SKM-1 (cell line): Measurements from ENCODE around the gene MRPS16.
A peak's percentile ranks its signal among the peaks of the same experiment; 100 is the strongest.
"Not testable (repeated sequence)": the region's sequence is repeated elsewhere in the genome, so short reads cannot be mapped to it uniquely, and the experiment has no call there.

Experiments
- DNase-seq: peaks from one replicate; lab custom pipeline; 2025; ENCODE audit not compliant: unreplicated experiment; lab: John Stamatoyannopoulos, UW

MRPS16 gene

DNA sequence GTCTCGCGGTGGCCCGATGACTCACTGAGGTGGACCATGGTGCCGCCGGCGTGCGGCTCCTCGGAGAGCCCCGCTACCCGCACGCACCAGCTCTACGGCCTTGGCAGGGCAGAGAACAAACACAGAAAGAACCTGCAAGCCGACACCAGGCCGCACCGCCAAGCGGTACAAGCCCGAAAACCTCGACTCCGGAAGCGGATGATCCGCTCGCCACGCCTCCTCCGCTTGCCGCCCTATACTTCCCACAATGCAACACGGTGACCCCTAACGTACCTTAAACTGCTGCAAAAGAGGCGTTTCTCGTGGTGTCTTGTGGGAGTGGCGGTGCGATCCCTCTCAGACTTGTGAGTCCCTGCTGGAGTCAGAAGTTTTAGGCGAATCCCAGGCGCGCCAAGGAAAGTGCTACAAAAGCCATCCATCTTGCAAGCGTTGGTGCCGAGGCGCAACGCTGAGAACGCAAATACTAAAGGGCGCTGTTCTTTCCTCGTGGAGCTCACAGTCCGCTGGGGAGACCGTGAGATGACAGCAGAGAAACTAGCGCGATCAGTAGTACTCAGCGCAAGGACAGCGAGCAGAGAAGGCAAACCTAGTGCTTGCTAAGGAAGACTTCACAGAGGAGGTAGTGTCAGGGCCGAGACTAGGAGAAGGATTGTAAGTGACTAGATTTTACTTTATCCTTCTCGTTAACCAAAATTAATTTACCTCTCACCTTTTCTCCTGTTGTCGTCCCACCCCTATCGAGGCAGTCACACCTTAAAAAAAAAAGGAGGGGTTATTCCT, at the start of gene MRPS16:
Gene MRPS16, minus strand, starts transcription at position 200 of the 780 bp plus-strand sequence. Its CDS starts 162 bp downstream, at position 38.
- DNase-seq = peak; percentile 97

DNA sequence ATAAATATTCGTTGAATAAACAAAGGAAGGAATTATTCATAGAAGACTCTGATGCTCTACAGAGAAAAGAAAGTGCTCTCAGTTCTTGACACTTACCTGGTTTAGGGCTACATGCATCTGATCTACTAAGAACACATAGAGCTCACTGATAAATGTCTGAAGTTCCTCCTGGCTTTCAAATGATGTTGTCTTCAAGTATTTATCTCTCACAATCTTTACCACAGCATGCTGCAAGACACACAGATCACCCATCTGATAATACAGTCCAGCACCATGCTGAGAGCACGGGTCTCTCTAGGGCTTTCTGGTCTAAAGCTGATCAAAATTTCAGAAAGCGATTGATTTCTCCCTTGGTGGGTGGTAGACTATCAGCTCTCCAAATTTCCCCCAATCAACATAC, 44.5 kb upstream of the MRPS16 start:
- DNase-seq = no peak

DNA sequence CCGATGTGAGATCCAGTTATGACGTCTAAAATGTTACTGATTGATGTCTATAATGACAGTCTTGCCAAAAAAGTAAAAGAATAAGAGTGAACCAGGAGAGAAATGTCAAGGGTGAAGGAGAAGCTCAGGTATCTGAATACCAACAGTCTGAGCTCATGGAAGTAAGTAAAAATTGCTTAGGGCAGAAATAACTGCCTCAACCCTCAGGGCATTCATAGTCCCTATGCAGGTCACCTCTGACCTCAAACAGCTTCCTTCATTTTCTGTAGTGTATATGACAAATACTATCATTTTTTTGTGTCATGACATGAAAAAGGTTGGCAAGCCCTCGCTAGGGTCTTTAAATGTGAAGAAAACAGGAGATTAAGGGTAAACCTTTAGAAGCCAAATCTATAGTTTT, 41.0 kb upstream of the MRPS16 start:
- DNase-seq = no peak

DNA sequence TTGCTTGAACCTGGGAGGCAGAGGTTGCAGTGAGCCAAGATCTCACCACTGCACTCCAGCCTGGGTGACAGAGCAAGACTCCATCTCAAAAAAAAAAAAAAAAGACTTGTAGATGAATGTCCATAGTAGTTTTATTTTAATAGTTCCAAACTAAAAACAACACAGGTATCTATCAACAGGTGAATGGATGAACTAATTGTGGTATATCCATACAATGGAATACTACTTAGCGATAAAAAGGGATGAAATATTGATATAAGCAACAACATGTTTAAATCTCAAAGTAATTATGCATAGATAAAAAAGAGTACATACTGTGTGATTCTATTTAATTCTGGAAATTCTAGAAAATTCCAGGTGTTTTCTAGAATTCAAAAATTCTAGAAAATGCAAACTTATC, 37.5 kb upstream of the MRPS16 start:
- DNase-seq = no peak

DNA sequence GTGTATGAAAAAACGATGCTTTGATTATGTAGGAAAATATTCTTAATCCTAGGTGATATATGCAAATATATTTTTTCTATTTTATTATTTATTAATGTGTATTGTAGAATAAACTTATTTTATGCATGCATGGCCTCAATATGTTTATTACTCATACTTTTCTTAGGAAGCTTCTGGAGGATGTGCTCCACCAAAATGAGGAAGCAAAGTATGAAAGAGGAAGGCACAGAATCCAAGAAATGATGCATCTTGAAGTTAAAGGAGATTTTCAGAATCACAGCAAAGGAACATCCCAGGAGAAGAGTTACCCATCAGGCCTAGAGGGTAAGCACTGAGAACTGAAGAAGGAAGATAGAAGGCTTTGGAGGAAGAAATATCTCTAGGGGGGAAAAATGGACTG, 35.0 kb upstream of the MRPS16 start:
- DNase-seq = peak; percentile 19

DNA sequence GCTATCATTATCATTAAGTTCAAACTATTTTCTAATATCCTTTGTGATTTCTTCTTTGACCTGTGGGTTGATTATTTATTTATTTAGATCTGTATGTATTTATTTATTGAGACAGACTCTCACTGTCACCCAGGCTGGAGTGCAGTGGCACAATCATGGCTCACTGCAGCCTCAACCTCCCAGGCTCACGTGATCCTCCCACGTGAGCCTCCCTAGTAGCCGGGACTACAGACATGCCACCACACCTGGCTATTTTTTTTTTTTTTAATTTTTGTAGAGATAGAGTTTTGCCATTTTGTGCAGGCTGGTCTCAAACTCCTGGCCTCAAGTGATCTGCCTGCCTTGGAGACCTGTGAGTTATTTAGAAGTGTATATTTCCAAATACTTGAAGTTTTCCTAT, 28.7 kb upstream of the MRPS16 start:
- no peak for DNase-seq

DNA sequence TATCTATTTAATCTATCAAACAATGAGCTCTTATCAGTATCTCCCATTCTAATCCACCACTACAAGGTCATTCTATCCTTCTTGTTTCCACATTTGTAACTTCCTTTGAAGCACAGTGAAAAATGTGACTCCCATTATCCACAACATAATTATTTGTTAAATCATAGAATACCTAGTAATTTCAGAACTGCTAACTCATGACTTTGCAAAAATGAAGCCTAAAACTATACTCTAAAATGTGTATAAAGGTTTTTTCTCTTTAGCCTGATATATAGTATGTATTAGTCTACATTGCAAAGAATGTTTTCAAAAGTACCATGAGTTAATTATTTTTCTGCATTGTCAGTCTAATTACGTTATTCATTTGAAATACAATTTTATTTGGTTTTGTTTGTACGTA, 12.0 kb upstream of the MRPS16 start:
- DNase-seq = no peak

DNA sequence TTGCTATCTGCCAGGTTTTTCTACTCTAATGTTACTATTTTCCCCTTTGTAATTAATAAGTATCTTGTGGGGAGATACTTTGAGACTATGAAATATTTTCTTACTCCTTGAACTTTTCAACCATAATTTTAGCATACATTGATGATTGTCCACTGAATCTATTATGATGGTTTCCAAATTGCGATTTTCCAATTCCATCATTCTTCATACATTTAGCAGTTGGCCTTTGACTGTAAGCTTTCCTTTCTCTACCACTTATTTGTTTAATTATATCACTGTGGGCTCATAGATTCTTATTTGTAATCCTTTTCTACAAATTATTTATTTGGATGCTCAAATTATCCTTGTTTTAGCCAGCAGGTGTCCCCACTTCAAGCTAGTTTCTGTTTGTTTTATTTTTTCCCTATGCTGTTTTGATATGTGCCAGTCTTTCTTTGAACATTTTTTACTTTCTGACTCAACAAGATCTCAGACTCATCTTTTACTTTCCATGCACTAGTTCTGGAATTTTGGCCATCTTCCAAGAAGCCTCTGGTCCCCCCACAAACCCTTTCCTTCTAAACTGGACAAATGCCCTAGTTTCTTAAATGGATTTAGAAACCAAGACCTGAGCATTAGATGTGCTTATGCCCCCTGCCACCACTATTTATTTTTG, 11.4 kb upstream of the MRPS16 start:
- DNase-seq = no peak

DNA sequence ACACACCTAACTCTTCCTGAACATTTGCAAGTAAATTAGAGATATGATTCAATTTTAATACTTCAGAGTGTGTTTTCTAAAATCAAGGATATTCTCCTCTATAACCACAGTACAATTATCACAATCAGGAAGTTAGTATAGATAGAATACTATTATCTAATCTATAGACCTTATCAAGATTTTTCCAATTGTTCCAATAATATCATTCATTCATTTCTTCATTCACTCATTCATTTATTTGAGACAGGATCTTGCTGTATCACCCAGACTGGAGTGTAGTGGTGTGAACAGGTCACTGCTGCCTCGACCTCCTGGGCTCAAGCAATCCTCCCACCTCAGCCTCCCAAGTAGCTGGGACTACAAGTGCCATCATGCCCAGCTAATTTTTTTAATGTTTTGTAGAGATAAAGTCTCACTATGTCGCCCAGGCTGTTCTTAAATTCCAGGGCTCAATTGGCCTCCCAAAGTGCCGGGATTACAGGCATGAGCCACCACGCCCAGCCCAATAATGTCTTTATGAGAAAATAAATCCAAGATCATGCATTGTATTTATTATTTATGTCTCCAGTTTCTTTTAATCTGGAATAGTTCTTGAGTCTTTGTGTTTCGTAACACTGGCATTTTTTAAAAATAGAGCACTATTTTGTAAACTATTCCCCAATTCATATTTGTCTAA, 10.6 kb upstream of the MRPS16 start:
- no peak for DNase-seq

DNA sequence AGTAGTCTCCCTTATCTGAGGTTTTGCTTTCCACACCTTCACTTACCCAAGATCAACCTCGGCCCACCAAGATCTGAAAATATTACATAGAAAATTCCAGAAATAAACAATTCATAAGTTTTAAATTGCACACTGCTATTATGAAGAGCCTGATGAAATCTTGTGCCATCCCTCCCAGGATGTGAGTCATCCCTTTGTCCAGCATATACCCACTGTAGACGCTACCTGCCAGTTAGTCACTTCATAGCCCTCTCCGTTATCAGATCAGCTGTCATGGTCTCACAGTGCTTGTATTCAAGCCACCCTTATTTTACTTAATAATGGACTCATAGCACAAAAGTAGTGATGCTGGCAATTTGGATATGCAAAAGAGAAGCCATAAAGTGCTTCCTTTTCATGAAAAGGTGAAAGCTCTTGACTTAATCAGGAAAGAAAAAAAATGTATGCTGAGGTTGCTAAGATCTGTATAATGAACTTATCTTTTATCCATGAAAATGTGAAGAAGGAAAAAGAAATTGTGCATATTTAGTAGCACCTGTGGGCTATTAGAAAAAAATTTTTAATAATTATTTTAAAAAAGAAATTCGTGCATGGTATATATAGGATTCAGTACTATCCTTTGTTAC, 9.8 kb upstream of the MRPS16 start:
- DNase-seq = no peak

DNA sequence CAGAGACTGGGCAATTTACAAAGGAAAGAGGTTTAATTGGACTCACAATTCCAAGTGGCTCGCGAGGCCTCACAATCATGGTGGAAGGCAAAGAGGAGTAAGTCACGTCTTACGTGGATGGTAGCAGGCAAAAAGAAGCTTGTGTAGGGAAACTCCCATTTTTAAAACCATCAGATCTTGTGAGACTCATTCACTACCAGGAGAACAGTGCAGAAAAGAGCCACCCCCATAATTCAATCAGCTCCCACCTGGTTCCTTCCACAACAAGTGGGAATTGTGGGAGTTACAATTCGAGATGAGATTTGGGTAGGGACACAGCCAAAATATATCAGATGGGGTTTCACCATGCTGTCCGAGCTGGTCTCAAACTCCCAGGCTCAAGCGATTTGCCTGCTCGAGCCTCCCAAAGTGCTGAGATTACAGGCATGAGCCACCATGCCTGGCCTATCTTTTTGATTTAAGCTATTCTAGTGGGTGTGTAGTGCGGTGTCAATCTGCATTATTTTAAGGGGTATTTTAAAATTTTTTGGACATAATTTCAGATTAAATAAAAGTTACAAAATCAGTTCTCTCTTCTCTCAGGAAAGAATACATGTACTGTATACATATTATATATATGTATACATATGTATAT, 9.0 kb upstream of the MRPS16 start:
- no peak for DNase-seq

DNA sequence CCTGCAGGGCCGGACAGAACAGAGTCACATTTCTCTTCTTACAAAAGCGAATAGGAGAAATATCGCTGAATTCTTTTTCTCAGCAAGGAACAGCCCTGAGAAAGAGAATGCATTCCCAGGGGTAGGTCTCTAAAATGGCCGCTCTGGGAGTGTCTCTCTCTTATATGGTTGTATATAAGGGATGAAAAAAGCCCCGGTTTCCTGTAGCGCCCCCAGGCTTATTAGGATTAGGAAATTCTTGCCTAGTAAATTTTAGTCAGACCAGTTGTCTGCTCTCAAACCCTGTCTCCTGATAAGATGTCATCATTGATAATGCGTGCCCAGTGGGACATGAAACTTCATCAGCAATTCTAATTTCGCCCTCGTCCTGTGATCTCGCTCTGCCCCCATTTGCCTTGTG, 6.2 kb upstream of the MRPS16 start:
- DNase-seq = not testable (repeated sequence)

DNA sequence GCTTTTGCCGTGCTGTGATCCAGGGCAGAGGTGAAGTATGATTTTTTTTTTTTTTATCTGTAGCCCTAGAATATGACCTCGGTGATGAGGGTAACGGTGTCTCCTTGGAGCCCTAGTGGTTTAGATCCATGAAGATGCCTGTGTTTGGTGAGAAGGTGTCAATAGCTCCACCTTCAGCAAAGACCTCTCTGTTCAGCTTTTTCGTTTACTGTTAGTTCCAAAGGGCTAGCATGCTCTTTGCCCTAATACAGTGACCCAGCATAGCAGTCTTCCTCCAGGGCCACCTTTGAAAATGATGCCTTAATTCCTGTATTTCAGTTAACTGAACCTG, 746 bp upstream of the MRPS16 start:
- DNase-seq = no peak

DNA sequence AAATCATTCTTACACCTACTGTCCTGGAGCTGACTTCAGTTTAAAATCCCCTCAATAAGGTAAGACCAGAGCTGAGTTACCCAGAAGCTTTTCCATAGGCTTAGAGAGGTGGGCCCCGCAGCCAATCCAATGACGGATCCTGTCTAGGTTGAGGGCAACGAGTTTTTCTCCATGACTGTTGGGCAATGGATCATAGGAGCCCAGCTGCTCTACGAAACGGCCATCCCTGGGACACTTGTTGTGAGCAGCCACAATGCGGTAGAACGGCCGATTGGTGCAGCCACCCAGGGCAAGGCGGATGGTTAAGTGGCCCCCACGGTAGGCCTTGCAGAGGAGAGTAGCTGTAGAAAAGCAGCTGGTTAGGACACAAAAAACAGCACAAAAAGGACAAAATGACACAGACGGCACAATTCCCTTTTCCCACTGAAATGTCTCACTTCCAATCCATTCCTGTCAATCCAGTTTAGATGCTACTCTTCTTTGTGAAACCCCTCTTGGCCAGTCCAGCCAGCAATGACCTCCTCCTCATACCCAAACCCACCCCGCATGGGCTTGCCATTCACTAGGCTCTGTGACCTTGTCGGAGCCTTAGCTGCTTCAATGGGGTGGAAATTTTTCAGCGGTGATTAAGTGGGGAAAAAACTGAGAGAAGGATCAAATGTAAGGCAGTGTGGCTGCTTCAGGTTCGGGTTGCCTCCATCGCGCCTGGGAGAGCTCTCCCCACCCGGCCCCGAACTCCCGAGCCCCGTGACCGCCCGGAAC, 580 bp downstream of the MRPS16 start:
- no peak for DNase-seq

DNA sequence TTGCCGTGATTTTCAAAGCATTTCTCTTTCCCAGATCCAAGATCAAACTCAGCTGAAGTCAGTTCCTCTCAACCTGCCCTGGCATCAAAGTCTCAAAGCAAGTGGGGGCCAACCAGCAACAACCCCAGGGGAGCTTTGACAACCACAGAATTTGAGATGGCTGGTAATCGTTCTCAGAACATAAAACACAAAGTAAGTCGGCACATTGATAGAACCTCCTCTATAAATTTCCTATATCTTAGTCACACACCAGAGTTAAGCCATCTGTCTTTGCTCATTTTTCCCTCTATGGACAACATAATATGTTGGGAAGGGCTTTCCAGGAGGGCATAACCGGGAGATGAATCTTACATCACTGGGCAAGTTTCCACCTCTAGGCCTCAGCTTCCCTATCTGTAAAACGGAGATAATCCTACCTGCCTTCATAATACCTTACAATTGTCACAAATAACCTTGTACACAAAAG, 4.2 kb downstream of the MRPS16 start:
- DNase-seq = no peak

DNA sequence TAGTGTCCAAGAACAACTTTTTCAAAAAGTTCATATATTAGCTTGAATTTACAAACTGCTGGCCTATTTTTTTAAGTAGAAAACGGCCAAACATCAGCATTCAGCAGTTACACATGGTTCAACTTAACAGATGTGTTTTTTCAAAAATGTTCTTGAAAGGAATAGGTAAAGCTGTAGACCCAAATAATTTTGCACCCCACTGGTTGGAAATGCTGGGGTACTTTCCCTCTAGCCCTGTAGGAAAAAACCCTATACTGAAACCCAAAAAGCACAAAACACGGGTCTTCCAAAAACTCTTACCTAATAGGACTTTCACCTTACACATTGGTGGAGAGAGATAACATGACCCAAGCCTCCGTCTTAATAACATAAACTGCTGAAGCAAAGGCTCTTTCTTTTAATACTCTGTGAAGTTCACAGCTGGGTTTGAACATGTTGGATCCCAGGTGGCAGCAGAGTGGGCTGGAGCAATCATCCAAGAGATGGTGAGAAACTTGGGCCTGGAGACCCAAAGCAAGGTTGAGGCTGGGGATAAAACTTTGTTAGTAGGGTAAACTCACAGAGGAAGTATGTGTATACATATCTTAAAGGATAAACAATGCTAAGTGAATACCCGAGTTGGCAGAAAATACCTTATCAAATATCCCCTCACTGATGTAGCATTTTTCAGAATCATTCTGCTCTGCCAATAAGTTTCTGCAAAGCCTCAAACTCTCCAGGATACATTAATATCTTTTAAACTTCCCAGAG, 4.8 kb downstream of the MRPS16 start:
- DNase-seq = no peak

DNA sequence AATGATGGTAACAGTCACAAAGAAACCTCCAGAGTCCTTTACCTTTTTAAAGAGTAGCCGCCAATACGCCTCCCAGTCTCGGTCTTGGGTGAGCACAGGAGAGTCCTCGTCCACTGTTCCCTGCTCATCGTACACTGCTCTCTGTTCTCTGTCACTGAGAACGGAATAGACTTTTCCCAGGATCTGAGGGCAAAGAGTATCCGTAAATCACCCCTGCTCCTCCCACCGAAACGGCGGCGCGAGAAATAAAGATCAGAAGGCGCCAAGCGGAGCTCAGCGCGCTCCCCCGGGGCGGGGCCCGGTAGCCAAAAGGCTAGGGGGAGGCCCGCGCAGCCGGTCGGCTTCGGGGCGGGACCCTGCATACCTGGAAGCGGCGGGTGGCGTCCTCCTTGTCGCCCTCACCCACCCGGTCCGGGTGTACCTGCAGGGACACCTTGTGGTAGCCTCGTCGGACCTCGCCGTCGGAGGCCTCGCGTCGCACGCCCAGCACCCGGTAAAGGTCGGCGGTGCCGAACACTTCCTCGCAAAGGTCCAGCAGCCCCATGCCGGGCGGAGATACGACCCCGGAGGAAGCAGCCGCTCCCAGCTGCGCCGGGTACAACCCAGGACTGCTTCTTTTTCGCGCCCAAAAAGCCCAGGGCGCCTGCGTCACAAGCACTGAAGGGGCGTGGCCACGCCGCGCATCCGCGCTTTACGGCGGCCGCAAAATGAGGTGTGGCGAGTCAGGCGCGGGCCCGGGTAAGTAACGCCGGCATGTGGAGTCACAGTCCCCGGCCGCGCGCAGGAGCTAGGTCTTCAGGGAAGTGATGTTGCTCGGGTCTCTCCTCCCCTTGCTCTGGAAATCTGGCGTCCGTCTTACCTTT, 5.6 kb downstream of the MRPS16 start, which contains the start of gene DNAJC9:
Gene DNAJC9, minus strand, starts transcription at position 610 of the 863 bp plus-strand sequence. Its CDS starts 66 bp downstream, at position 544.
- DNase-seq = peak; percentile 85

DNA sequence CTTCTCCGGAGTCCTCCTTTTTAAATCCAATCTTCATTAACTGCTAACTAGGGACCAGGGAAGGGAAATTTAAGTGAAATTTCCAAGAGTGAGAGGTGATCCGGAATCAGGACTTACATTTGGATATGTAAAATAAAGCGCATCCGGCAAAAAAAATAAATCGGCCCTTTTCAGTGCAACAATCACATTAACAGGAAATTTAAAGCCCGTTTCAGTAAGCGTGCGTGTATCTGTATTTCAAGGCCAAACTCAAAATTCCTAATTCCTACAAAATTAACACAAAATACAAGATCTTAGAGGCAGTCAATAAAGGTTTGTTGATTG, 6.2 kb downstream of the MRPS16 start:
- DNase-seq = no peak
